ENCODE results near the gene OR8H2.

DNA sequence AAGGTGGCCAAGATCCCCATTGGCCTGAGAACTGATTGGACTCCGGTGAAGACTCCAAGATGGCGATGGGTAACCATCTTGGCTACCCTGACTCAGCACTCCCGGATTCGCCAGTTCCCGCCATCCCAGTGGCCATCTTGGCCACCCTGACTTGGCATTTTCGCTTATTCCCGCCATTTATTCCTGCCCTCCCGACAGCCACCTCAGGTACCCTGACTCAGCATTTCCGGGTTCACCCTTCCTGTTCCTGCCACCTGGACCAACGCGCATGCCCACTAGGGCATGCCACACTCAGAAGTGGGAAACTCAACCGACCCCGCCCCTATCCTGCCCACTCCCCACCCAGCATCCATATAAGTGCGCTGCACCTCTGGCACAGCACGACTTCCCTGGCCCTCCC, 48.8 kb downstream of the OR8H2 start:
- TF ChIP-seq POLR2AphosphoS5 (IDR thresholded peaks at IDR 0.05) (no peak), EZH2 (IDR thresholded peaks at IDR 0.05; ENCODE audit: borderline replicate concordance, insufficient read depth, low read length, poor library complexity, severe bottlenecking) (no peak), EP300 (conservative IDR thresholded peaks at IDR 0.05; ENCODE audit: poor library complexity, severe bottlenecking) (no peak)
- TF ChIP-seq, protein P1, sequence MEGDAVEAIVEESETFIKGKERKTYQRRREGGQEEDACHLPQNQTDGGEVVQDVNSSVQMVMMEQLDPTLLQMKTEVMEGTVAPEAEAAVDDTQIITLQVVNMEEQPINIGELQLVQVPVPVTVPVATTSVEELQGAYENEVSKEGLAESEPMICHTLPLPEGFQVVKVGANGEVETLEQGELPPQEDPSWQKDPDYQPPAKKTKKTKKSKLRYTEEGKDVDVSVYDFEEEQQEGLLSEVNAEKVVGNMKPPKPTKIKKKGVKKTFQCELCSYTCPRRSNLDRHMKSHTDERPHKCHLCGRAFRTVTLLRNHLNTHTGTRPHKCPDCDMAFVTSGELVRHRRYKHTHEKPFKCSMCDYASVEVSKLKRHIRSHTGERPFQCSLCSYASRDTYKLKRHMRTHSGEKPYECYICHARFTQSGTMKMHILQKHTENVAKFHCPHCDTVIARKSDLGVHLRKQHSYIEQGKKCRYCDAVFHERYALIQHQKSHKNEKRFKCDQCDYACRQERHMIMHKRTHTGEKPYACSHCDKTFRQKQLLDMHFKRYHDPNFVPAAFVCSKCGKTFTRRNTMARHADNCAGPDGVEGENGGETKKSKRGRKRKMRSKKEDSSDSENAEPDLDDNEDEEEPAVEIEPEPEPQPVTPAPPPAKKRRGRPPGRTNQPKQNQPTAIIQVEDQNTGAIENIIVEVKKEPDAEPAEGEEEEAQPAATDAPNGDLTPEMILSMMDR (IDR thresholded peaks at IDR 0.05; ENCODE audit: poor library complexity, severe bottlenecking), result no peak
